ENCODE measurements around the gene AGT.

DNA sequence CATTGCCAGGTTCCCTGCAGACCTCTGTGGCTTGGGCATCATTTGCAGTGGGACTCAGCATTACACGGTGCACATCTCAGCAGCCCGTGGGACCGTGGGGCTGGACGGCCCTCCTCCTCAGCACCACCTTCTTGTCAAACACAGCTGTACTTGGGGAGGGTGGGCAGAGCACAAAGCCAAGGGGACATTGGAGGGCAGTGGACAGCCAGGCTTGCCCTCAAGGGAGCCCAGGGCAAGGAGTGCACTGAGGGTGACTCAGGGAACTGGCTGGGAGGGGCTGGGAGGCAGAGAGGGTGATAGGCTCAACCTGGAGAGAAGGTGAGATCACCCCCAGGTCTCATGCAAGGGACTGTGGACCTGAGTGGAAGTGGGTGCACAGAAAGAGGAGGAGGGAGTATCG is 36.7 kb upstream of the AGT start:
- TF ChIP-seq CTCF (conservative IDR thresholded peaks at IDR 0.05; ENCODE audit: low read depth, low read length) (no peak), EZH2phosphoT487 (IDR thresholded peaks at IDR 0.05; ENCODE audit: borderline replicate concordance, low read length) (no peak)

Data from PC-3 (cell line).